ENCODE measurements around the gene SBF2.

SBF2 gene

DNA sequence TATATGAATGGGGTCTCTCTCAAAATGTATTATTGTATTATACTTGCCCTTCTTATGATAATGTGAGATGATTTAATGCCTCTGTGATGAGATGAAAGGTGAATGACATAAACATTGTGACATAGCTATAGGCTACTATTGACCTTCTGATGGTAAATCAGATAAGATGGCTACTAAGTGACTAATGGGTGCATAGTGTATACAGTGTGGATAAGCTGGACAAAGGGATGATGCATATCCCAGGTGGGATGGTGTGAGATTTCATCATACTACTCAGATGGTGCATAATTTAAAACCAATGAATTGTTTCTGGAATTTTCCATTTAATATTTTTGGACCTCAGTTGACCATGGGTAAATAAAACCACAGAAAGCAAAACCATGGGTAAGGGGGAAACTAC lies 243.5 kb downstream of the SBF2 start:
- TF ChIP-seq, protein P1, sequence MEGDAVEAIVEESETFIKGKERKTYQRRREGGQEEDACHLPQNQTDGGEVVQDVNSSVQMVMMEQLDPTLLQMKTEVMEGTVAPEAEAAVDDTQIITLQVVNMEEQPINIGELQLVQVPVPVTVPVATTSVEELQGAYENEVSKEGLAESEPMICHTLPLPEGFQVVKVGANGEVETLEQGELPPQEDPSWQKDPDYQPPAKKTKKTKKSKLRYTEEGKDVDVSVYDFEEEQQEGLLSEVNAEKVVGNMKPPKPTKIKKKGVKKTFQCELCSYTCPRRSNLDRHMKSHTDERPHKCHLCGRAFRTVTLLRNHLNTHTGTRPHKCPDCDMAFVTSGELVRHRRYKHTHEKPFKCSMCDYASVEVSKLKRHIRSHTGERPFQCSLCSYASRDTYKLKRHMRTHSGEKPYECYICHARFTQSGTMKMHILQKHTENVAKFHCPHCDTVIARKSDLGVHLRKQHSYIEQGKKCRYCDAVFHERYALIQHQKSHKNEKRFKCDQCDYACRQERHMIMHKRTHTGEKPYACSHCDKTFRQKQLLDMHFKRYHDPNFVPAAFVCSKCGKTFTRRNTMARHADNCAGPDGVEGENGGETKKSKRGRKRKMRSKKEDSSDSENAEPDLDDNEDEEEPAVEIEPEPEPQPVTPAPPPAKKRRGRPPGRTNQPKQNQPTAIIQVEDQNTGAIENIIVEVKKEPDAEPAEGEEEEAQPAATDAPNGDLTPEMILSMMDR (IDR thresholded peaks at IDR 0.05; ENCODE audit: borderline replicate concordance, insufficient read depth, low read depth, low read length), result no peak
- H3K4me3 ChIP-seq (ENCODE audit: low read depth, low read length), result no peak overlapping the region

DNA sequence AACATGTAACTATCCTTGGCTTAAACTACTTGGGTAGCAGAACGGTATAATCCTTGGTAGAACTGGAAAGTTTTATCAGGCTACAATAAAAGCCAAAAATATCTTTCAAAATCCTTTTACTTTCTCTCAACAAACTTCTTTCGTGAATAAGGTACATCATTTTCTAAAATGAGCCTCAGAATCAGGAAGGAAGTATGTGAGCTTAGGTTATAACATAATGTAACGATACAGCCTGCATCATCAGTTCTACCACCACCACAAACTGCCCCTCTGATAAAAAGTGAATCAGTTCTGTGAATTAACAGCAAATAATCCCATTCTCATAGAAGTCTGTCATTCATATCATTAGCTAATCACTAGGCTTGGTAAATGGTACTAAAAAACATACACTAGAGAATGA lies 244.3 kb downstream of the SBF2 start:
- H3K4me3 ChIP-seq (ENCODE audit: low read depth, low read length), result no peak overlapping the region
- TF ChIP-seq, protein P1 (IDR thresholded peaks at IDR 0.05; ENCODE audit: borderline replicate concordance, insufficient read depth, low read depth, low read length), result no peak

DNA sequence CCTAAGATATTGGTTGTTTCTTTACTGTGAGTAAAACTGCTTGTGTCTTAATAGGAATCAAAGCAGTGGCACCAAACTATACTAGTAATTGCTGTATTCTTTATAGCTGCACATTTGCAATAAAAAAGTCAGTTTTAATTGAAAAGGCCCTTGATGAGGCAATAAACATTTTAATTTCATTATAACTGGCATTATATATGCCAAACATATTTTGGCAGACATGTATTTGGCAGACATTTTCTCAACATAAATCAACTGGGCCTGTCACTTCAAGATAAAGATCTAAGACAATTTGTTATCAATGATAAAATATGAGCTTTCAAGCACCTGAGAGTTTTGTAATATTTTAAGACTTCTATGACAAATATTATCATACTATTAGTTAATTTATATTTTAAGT lies 245.7 kb downstream of the SBF2 start:
- TF ChIP-seq, protein P1 (IDR thresholded peaks at IDR 0.05; ENCODE audit: borderline replicate concordance, insufficient read depth, low read depth, low read length), result no peak
- H3K4me3 ChIP-seq (ENCODE audit: low read depth, low read length), result no peak overlapping the region

DNA sequence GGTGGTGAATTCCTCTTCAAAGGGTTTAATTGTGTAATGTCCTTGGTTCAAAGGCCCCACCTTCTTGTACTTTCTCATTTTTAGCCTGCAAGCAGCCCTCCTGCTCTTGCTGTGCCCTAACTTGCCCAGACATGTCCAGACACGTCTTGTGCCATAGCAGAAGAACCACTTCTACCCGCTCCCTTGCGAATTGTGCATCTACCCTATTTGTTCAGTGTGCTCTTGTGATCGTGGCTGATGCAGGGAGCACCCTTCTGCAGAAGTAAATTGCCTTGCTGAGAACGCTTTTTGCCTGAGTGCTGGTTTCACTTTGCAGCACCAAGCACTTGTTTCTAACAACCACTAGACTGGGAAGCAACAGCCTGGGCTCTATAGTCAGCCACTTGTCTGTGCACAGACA lies 249.4 kb downstream of the SBF2 start:
- no peak overlapping the region for H3K4me3 ChIP-seq (ENCODE audit: low read depth, low read length)
- TF ChIP-seq, protein P1 (IDR thresholded peaks at IDR 0.05; ENCODE audit: borderline replicate concordance, insufficient read depth, low read depth, low read length), result no peak

DNA sequence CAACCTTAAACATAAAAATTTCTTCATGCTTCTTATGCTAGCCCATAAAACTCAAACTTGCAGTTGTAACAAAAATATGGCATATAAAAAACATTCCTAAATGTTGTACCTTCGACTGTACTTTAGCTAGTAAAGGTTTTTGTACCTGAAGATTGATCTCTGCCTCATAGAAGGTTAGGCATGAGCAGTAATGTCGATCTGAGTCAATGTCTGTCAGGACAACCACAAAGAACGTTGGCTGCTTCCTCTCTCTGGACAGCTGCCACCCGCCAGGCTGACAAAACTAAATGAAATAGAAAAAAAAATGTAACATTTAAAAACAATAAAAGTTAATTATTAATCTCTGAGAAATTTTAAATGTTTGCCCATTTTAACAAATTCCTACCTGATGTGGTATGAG lies 251.3 kb downstream of the SBF2 start:
- TF ChIP-seq, protein P1 (IDR thresholded peaks at IDR 0.05; ENCODE audit: borderline replicate concordance, insufficient read depth, low read depth, low read length), result no peak
- no peak overlapping the region for H3K4me3 ChIP-seq (ENCODE audit: low read depth, low read length)

DNA sequence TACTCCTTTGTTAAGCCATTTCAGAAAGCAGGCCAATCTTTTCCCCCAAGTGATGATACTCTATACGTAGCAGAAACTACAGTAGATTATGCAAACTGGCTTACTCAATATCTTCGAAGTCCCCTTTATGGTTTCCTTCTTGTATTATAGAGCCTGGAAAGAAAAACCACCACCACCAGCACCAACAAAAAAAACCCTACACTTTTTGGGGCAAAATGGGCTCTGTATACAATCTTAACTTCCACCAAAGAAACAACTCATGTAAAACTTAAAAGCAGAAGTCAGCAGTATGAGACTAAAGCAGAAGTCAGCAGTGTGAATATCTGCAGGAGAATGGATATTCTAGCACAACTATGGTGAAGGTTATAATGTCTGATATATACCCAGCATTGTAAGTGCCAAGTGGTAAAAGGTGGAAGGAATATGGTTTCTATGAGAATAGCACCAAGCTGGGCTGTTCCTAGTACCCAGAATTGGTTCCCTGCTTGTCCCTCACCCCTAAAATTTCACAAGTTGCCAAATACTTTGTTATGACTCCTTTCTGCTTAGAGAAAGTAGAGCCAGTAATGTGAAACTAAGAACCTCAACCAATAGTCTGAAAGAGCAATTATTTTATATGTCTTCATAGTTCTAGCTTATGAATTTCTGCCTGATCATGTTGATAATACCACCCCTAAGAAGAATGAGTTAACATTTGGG lies 252.1 kb downstream of the SBF2 start:
- TF ChIP-seq, protein P1 (IDR thresholded peaks at IDR 0.05; ENCODE audit: borderline replicate concordance, insufficient read depth, low read depth, low read length), result no peak
- no peak overlapping the region for H3K4me3 ChIP-seq (ENCODE audit: low read depth, low read length)

DNA sequence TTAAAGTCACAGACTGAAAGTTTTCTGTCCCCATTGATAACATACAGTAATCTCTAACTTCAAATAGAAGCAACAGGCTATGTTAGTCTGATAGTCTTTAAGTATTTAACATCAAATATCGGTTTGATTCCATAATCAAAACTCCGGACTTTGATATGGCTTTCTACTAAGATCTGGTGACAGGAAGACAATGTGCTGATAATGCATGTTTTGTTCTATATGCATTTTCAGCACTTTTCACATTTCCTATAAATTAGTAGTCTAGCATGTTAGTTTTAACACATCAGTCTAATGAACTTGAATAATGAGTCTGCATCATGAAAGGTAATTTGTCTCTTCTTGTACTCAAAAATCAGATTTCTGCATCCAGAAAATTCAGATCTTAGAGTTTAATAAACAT lies 252.7 kb downstream of the SBF2 start:
- TF ChIP-seq, protein P1 (IDR thresholded peaks at IDR 0.05; ENCODE audit: borderline replicate concordance, insufficient read depth, low read depth, low read length), result no peak
- no peak overlapping the region for H3K4me3 ChIP-seq (ENCODE audit: low read depth, low read length)
